Stimulated activated CD4-positive, alpha-beta T cell treated with anti-CD3 and anti-CD28 coated beads, Interleukin-15, amount 100 ng/mL, for 48 hours (primary cell): ENCODE results near the gene RPL9.
"Not testable (repeated sequence)": the region's sequence is repeated elsewhere in the genome, so short reads cannot be mapped to it uniquely, and the experiment has no call there.

Source experiments
- DNase-seq, 2 donors: peaks; one replicate each; pipeline ENCODE4 v3.0.0-alpha.2; 2020; ENCODE audit warnings: low read depth in 2 of 2

RPL9 gene

GRCh38 chr4:39458505-39459300, at the start of gene RPL9, which contains the start of gene LIAS:
Gene RPL9 (minus strand): TSS chr4:39458922. CDS start chr4:39458439, 483 bp downstream.
Gene LIAS (plus strand): TSS chr4:39459056. CDS start chr4:39459118, 62 bp downstream.
- peak; percentile 90 for DNase-seq

GRCh38 chr4:39505581-39505980, 46.9 kb upstream of the RPL9 start:
- DNase-seq = no peak

GRCh38 chr4:39504538-39504937, 45.8 kb upstream of the RPL9 start:
- DNase-seq = no peak

- DNase-seq = not testable (repeated sequence)
Measured at GRCh38 chr4:39502664-39503035, 43.9 kb upstream of the RPL9 start.

- DNase-seq = no peak
Measured at GRCh38 chr4:39502019-39502663, 43.4 kb upstream of the RPL9 start.

GRCh38 chr4:39498727-39499020, 40.0 kb upstream of the RPL9 start:
- DNase-seq = no peak

GRCh38 chr4:39497909-39498726, 39.4 kb upstream of the RPL9 start:
- DNase-seq = no peak

- DNase-seq = no peak
Measured at GRCh38 chr4:39495446-39496213, 36.9 kb upstream of the RPL9 start.

GRCh38 chr4:39494354-39494753, 35.6 kb upstream of the RPL9 start:
- DNase-seq = no peak

- DNase-seq = no peak
Measured at GRCh38 chr4:39490322-39490721, 31.6 kb upstream of the RPL9 start.

GRCh38 chr4:39486221-39486804, 27.6 kb upstream of the RPL9 start:
- no peak for DNase-seq

GRCh38 chr4:39484582-39485272, 26.0 kb upstream of the RPL9 start:
- no peak for DNase-seq

- no peak for DNase-seq
Measured at GRCh38 chr4:39480902-39481695, 22.4 kb upstream of the RPL9 start.

GRCh38 chr4:39480251-39480650, 21.5 kb upstream of the RPL9 start:
- no peak for DNase-seq

- DNase-seq = no peak
Measured at GRCh38 chr4:39476187-39476895, 17.6 kb upstream of the RPL9 start.

GRCh38 chr4:39472396-39472795, 13.7 kb upstream of the RPL9 start:
- no peak for DNase-seq

- DNase-seq = no peak
Measured at GRCh38 chr4:39470402-39470801, 11.7 kb upstream of the RPL9 start.

GRCh38 chr4:39469429-39470077, 10.8 kb upstream of the RPL9 start:
- no peak for DNase-seq

- DNase-seq = no peak
Measured at GRCh38 chr4:39467464-39467863, 8.7 kb upstream of the RPL9 start.
